Vagina (tissue), 2 donors: ENCODE results near the gene UBE2E3. TPM values are rescaled to one million over a fixed set of nuclear protein-coding genes. Genes with fewer than 3 reads are reported as not detected.

ENCODE experiments used
- DNase-seq, 2 donors: peaks; one replicate each; pipeline ENCODE4 v3.0.0-alpha.2; 2017; ENCODE audit errors: extremely low spot score in 2 of 2
- H3K27ac ChIP-seq: fragments of 200-600 bp; sonication (generic); one replicate; pipeline ENCODE4 v1.5.1; 2019
- H3K27me3 ChIP-seq: fragments of 200-600 bp; sonication (generic); one replicate; pipeline ENCODE4 v1.5.1; 2019
- H3K36me3 ChIP-seq, 2 donors: fragments of 200-600 bp; sonication (generic); one replicate each; pipeline ENCODE4 v1.5.1; 2017 to 2019
- H3K4me1 ChIP-seq: fragments of 200-600 bp; sonication (generic); one replicate; pipeline ENCODE4 v1.5.1; 2019
- H3K4me3 ChIP-seq, 2 donors: fragments of 200-600 bp; sonication (generic); 1 replicate in 1 of 2; 2 replicates in 1 of 2; pipeline ENCODE4 v1.5.1; 2016 to 2019
- H3K9me3 ChIP-seq: fragments of 200-600 bp; sonication (generic); one replicate; pipeline ENCODE4 v1.5.1; 2019
- POLR2A ChIP-seq, 2 donors: fragments of 450-650 bp; IDR thresholded peaks; one replicate each; pipeline ENCODE4 v1.6.1; 2017; ENCODE audit warnings: antibody characterized with exemption in 2 of 2, mild to moderate bottlenecking in 2 of 2, moderate library complexity in 2 of 2
- POLR2AphosphoS5 ChIP-seq, 2 donors: sonication (generic); formaldehyde crosslinking; IDR thresholded peaks; one replicate each; pipeline ENCODE4 v1.9.0; 2017; ENCODE audit warnings: antibody characterized with exemption in 2 of 2, mild to moderate bottlenecking in 2 of 2, low read depth in 1 of 2; ENCODE audit not compliant: insufficient read depth in 1 of 2
- intact Hi-C: fragments of 100-400 bp; cut with DNase I; formaldehyde crosslinking; loops from one replicate; pipeline ENCODE4 v1.15.1; 2023
- total RNA-seq: library from RNA; depleted of rRNA; stranded (reverse); fragments of >200 nt; gene quantifications from one replicate; pipeline ENCODE4 v1.2.3, GENCODE V29; 2016
- TF ChIP-seq, protein P1 (sequence below), 3 experiments: fragments of 450-650 bp in 2 of 3; fragments of 200-600 bp in 1 of 3; sonication (generic) in 1 of 3; IDR thresholded peaks; one replicate each; pipeline ENCODE4 v1.5.1; 2017 to 2019; ENCODE audit warnings: antibody characterized with exemption in 3 of 3, mild to moderate bottlenecking in 2 of 3, moderate library complexity in 2 of 3

The UBE2E3 gene
- total RNA-seq, 1 donor from 2014 or later, result 59.9 TPM

DNA sequence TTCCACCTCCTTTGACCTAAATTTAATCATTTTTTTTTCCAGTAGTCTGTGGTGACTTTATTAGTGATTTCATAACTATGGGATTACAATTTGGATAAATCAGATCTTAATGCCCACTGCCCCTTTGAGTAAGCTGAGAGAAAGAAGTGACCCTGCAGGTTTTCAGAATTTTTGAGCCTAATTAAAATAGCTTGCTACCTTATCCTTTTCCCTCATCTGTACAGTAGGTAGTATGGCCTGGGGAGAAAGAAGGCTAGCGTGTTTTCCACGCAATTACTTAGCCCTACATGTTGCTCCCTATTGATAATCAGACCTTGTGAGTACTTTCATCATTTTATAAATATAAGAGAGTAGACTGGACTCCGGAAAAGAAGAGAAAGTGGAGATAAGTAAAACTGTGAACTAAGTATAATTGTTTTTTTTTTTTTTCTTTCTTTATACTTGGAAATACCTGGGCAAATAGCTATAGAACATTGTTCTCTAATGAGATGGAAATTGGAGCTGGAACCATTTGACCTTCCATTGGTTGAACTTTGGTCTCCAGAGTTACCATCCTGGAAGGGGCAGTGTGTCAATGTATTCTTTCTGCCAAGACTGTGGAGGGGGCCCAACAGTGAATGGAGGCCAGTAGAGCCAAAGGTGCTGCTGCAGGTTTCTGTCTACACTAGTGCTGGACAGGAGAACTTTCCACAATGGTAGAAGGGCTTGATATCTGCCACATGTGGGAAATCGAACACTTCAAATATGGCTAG lies 26.9 kb downstream of the UBE2E3 start:
- Histone ChIP-seq H3K36me3 (no peaks in the 10 kb centered on the region), H3K27ac (no peak overlapping the region), H3K4me1 (peaks cover 10% of the 10 kb centered on the region), H3K9me3 (no peaks in the 10 kb centered on the region), H3K27me3 (no peaks in the 10 kb centered on the region), H3K4me3 (no peak overlapping the region)
- TF ChIP-seq POLR2AphosphoS5 (IDR thresholded peaks at IDR 0.05; ENCODE audit: insufficient read depth in 1 of 2, low read depth in 1 of 2) (no peak), POLR2A (IDR thresholded peaks at IDR 0.05) (no peak)
- TF ChIP-seq, protein P1, sequence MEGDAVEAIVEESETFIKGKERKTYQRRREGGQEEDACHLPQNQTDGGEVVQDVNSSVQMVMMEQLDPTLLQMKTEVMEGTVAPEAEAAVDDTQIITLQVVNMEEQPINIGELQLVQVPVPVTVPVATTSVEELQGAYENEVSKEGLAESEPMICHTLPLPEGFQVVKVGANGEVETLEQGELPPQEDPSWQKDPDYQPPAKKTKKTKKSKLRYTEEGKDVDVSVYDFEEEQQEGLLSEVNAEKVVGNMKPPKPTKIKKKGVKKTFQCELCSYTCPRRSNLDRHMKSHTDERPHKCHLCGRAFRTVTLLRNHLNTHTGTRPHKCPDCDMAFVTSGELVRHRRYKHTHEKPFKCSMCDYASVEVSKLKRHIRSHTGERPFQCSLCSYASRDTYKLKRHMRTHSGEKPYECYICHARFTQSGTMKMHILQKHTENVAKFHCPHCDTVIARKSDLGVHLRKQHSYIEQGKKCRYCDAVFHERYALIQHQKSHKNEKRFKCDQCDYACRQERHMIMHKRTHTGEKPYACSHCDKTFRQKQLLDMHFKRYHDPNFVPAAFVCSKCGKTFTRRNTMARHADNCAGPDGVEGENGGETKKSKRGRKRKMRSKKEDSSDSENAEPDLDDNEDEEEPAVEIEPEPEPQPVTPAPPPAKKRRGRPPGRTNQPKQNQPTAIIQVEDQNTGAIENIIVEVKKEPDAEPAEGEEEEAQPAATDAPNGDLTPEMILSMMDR (IDR thresholded peaks at IDR 0.05), result no peak
- no peak for DNase-seq
- intact Hi-C loops, result no loop called here

DNA sequence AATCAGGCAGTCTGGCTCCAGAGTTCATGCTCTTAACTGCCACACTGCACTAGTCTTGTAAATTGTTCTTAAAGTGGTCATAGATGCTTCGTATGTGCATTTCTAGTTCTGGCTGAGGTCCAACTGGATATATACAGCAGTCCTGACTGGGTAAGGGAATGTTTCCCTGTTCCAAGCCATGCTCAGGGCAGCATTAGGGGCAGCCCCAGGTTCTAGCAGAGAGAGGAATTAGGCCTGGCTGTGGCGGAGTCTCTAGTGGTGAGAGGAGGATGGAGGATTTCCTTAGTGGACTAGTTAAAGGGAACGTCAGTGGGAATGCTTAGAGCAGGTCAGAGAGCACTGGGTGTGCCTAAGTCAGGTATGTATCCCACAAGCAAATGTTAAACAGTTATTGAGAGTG lies 28.0 kb downstream of the UBE2E3 start:
- Histone ChIP-seq H3K27ac (no peak overlapping the region), H3K36me3 (no peaks in the 10 kb centered on the region), H3K27me3 (no peaks in the 10 kb centered on the region), H3K4me1 (peaks cover 10% of the 10 kb centered on the region), H3K4me3 (no peak overlapping the region), H3K9me3 (no peaks in the 10 kb centered on the region)
- intact Hi-C loops, result no loop called here
- DNase-seq, result no peak
- no peak for TF ChIP-seq POLR2A (IDR thresholded peaks at IDR 0.05)
- TF ChIP-seq, protein P1 (IDR thresholded peaks at IDR 0.05), result no peak
- no peak for TF ChIP-seq POLR2AphosphoS5 (IDR thresholded peaks at IDR 0.05; ENCODE audit: insufficient read depth in 1 of 2, low read depth in 1 of 2)

DNA sequence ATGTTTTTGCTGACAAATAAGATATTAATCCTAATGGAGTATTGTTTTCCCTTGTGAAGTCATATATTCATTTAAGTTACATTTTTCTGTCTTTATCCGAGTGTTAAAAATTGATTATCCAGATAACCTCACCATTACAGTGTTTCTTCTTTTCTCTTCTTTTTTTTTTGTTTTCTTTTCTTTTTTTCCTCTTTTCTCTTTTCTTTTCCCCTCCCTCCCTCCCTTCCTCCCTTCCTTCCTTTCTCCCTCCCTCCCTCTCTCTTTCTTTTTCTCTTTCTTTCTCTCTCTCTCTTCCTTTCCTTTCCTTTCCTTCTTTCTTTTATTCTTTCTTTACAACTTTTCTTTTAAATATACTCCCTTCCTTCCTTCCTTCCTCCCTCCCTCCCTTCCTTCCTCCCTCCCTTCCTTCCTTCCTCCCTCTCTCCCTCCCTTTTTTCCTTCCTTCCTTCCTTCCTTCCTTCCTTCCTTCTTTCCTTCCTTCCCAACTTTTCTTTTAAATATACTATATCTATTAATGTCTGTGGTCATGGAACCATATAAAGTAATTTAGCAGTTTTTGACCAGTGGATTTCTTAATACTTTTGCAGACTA lies 40.9 kb downstream of the UBE2E3 start:
- TF ChIP-seq, protein P1 (IDR thresholded peaks at IDR 0.05), result no peak
- TF ChIP-seq POLR2AphosphoS5 (IDR thresholded peaks at IDR 0.05; ENCODE audit: insufficient read depth in 1 of 2, low read depth in 1 of 2) (no peak), POLR2A (IDR thresholded peaks at IDR 0.05) (no peak)
- Histone ChIP-seq H3K4me1 (peaks cover 2% of the 10 kb centered on the region), H3K27ac (no peak overlapping the region), H3K9me3 (no peaks in the 10 kb centered on the region), H3K36me3 (no peaks in the 10 kb centered on the region), H3K4me3 (no peak overlapping the region), H3K27me3 (no peaks in the 10 kb centered on the region)
- intact Hi-C loops, result no loop called here
- no peak for DNase-seq

DNA sequence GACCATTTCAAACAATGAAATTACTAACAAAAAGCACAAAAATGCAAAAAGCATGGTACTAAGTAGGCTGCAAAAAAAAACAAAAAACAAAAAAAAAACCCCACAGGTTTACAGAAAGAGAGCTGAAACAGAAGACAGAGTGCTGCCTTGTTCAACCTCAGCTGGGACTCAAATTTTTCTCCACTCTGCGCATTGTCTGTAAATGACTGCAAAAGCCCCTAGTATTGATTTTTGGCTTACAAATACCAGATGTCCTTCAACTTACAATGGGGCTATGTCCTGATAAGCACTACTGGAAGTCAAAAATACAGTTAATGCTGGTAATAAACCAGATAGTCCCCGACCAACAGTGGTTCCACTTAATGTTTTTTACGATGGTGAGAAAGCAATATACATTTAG lies 42.2 kb downstream of the UBE2E3 start:
- H3K4me3 ChIP-seq, result no peak overlapping the region
- H3K27me3 ChIP-seq, result no peaks in the 10 kb centered on the region
- H3K4me1 ChIP-seq, result no peaks in the 10 kb centered on the region
- H3K36me3 ChIP-seq, result no peaks in the 10 kb centered on the region
- intact Hi-C loops, result no loop called here
- no peak for DNase-seq
- no peak for TF ChIP-seq POLR2AphosphoS5 (IDR thresholded peaks at IDR 0.05; ENCODE audit: insufficient read depth in 1 of 2, low read depth in 1 of 2)
- TF ChIP-seq POLR2A (IDR thresholded peaks at IDR 0.05), result no peak
- TF ChIP-seq, protein P1 (IDR thresholded peaks at IDR 0.05), result no peak
- H3K9me3 ChIP-seq, result no peaks in the 10 kb centered on the region
- no peak overlapping the region for H3K27ac ChIP-seq

DNA sequence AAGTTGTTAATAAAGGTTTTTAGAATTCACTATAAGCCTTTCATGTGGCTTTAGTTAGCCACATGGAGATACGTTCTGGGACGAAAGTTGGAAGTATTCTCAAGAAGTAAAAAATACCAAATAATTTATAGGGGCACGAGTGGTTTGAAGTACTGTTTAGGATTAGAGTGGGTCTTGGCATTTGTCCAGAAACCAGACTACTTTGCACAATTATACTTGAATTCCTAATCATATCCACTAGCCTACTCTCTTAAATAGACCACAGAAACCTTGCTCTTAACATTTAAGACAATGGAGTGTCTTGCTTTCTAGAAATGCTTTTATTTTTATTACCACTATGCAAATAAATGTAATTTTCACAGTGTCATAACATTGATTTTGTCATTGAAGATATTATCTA lies 44.6 kb downstream of the UBE2E3 start:
- intact Hi-C loops, result no loop called here
- H3K4me3 ChIP-seq, result no peak overlapping the region
- no peaks in the 10 kb centered on the region for H3K27me3 ChIP-seq
- no peak for TF ChIP-seq POLR2A (IDR thresholded peaks at IDR 0.05)
- TF ChIP-seq, protein P1 (IDR thresholded peaks at IDR 0.05), result no peak
- H3K9me3 ChIP-seq, result no peaks in the 10 kb centered on the region
- no peaks in the 10 kb centered on the region for H3K36me3 ChIP-seq
- H3K4me1 ChIP-seq, result no peaks in the 10 kb centered on the region
- no peak for DNase-seq
- no peak overlapping the region for H3K27ac ChIP-seq
